HEK293 (cell line): ENCODE measurements around the gene COL6A6.

ENCODE experiments used
- BCL11A ChIP-seq: fragments of 450-650 bp; formaldehyde crosslinking; IDR thresholded peaks from 2 replicates; pipeline ENCODE4 v1.5.1; 2016; ENCODE audit warnings: low read depth, missing biosample characterization, missing genetic modification characterization
- CTCF ChIP-seq: fragments of 450-650 bp; formaldehyde crosslinking; IDR thresholded peaks from 2 replicates; pipeline ENCODE4 v1.5.1; 2016; ENCODE audit warnings: missing biosample characterization, missing genetic modification characterization
- OVOL3 ChIP-seq: fragments of 450-650 bp; formaldehyde crosslinking; IDR thresholded peaks from 2 replicates; pipeline ENCODE4 v1.5.1; 2016; ENCODE audit warnings: missing biosample characterization, missing genetic modification characterization
- PRDM2 ChIP-seq: fragments of 450-650 bp; formaldehyde crosslinking; IDR thresholded peaks from 2 replicates; pipeline ENCODE4 v1.5.1; 2016; ENCODE audit warnings: missing biosample characterization, missing genetic modification characterization, borderline replicate concordance
- ZBTB7A ChIP-seq: fragments of 450-650 bp; formaldehyde crosslinking; IDR thresholded peaks from 2 replicates; pipeline ENCODE4 v1.5.1; 2016; ENCODE audit warnings: low read depth, missing biosample characterization, missing genetic modification characterization
- ZBTB8A ChIP-seq: fragments of 450-650 bp; formaldehyde crosslinking; IDR thresholded peaks from 2 replicates; pipeline ENCODE4 v1.5.1; 2016; ENCODE audit warnings: missing biosample characterization, missing genetic modification characterization
- ZNF184 ChIP-seq: fragments of 450-650 bp; IDR thresholded peaks from 2 replicates; pipeline ENCODE4 v1.5.1; 2018; ENCODE audit warnings: missing biosample characterization, mild to moderate bottlenecking, missing genetic modification characterization
- ZNF23 ChIP-seq: fragments of 450-650 bp; formaldehyde crosslinking; IDR thresholded peaks from 2 replicates; pipeline ENCODE4 v1.5.1; 2016; ENCODE audit warnings: missing biosample characterization, missing genetic modification characterization, borderline replicate concordance
- ZNF335 ChIP-seq: fragments of 450-650 bp; formaldehyde crosslinking; conservative IDR thresholded peaks from 2 replicates; pipeline ENCODE4 v1.5.1; 2016; ENCODE audit warnings: missing biosample characterization, missing genetic modification characterization
- ZNF645 ChIP-seq: fragments of 450-650 bp; formaldehyde crosslinking; IDR thresholded peaks from 2 replicates; pipeline ENCODE4; 2016; ENCODE audit warnings: missing biosample characterization, missing genetic modification characterization
- ZNF792 ChIP-seq: fragments of 450-650 bp; formaldehyde crosslinking; IDR thresholded peaks from 2 replicates; pipeline ENCODE4 v1.5.1; 2016; ENCODE audit warnings: missing biosample characterization, missing genetic modification characterization

GRCh38 chr3:130468311-130468710 lies 48.7 kb upstream of the COL6A6 start:
- TF ChIP-seq ZNF23 (tag by site-specific recombination) (no peak), ZBTB8A (tag by site-specific recombination) (no peak), OVOL3 (tag by site-specific recombination) (no peak), CTCF (tag by site-specific recombination) (no peak), ZNF335 (tag by site-specific recombination) (no peak), ZBTB7A (tag by site-specific recombination) (no peak), ZNF645 (tag by site-specific recombination) (no peak), ZNF792 (tag by site-specific recombination) (no peak), PRDM2 (tag by site-specific recombination) (no peak), ZNF184 (tag by site-specific recombination) (no peak), BCL11A (no peak)
